ENCODE measurements around the gene IQSEC1. TPM values are rescaled to one million over a fixed set of nuclear protein-coding genes. Genes with fewer than 3 reads are reported as not detected.

IQSEC1 gene
- total RNA-seq, 1 donor from 2014 or later, result 63.1 TPM

DNA sequence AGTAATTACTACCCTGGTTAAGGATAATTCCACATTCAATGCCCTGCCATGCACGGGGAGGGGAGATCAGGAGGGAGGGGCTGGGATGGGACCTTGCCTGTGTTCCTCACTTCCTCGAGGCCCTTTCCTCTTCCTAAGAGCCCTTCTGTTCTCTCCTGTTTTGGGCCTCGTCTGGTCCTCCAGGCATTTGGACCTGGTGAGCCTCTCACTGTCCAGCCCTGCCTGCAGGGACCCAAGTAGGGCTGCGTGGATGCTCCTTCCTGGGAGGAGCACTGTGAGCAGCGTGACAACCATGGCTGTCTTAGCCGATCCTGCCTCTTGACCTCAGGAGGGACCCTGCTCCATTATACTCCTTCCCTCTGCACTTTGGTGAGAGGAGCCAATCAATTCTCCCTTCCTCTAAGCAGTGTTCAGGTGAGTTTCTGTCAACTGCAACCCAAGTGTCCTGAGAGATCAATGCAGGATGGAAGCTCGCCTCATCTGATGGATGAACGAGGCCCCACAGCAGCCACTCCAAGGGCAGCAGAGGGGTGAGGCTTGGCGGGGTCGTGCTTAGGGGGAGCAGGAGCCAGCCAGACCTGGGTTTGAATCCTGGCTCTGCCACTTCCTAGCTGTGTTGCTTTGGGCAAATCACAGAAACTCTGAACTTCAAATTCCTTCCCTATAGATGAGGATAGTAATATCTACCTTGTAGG lies 92.5 kb downstream of the IQSEC1 start:
- DNase-seq, result no peak

GRCh38 chr3:12979947-12980487 lies 93.2 kb downstream of the IQSEC1 start:
- DNase-seq, result no peak

GRCh38 chr3:12979151-12979946 lies 93.9 kb downstream of the IQSEC1 start:
- no peak for DNase-seq

DNA sequence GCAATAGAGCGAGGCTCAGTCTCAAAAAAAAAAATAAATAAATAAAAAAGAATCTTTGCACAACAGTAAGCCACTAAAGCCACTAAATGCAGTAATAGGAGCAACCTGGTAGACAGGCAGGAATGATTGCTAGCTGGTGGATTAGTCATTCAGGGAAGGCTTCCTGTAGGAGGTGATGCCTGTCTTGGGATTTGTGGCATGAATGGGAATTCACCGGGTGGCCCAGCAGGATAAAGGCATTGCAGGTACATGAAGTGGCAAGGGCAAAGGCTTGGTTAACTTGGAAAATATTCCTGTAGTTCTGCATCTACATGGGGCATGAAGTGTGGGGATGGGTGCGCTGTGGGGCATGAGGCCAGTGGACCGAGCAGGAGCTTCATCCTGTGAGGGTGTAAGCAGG lies 94.5 kb downstream of the IQSEC1 start:
- DNase-seq, result no peak

- DNase-seq, result no peak
Measured at GRCh38 chr3:12977117-12977808, 96.0 kb downstream of the IQSEC1 start.

- no peak for DNase-seq
Measured at GRCh38 chr3:12975748-12976522, 97.3 kb downstream of the IQSEC1 start.

GRCh38 chr3:12974819-12975218 lies 98.4 kb downstream of the IQSEC1 start:
- DNase-seq, result no peak

DNA sequence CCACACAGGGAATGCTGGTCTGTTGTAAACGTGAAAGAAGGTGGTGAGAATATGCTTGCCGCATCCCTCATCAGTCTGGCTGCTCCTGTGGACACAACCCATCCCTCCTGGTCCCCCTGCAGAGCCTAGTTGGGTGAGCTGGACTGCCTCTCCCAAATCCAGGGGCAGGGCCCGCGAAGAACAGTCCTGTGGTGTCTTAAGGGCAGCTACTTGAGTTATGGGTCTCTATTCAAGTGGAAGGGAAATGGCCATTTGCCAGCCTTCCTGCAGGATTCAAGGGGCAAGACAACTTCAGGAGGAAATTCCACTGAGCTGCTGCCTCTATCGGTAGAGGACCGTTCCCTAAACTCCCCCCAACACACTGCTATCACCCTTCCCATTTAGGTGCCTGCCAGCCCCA lies 98.9 kb downstream of the IQSEC1 start:
- no peak for DNase-seq

- no peak for DNase-seq
Measured at GRCh38 chr3:12973827-12974226, 99.4 kb downstream of the IQSEC1 start.

- DNase-seq, result no peak
Measured at GRCh38 chr3:12972781-12973702, 100.2 kb downstream of the IQSEC1 start.

DNA sequence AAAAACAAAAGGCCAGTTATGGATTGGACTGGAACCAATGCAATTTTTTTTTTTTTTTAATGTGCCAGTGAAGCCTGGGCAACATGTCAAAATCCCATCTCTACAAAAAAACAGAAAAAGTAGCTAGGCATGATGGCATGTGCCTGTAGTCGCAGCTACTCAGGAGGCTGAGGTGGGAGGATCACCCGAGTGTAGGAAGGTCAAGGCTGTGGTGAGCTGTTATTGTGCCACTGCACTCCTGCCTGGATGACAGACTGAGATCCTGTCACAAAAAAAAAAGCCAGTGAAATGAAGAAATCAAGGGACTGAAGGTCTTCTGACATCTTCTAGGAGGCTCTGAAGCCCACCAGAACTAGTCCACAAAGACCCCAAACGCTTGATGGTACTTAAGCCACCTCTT lies 101.2 kb downstream of the IQSEC1 start:
- no peak for DNase-seq

DNA sequence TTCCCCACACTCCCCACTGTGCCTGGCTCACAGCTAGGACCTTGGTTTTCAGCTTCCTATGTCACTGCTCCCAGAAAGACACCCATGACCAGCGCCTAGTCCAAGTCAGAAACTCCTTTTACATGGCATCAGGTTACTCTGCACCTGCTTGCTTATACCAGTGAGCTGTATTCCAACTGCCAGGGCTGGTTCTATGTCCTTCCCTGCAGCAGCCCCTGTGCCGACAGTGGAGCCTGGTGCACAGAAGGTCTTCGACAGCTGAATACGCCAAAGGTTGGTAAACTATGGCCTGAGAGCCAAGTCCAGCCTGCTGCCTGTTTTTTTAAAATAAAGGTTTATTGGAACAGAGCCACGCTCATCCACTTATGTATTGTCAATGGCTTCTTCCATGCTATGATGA lies 102.5 kb downstream of the IQSEC1 start:
- DNase-seq, result no peak

GRCh38 chr3:12969486-12969885 lies 103.7 kb downstream of the IQSEC1 start:
- no peak for DNase-seq

GRCh38 chr3:12968541-12968940 lies 104.7 kb downstream of the IQSEC1 start:
- DNase-seq, result no peak

DNA sequence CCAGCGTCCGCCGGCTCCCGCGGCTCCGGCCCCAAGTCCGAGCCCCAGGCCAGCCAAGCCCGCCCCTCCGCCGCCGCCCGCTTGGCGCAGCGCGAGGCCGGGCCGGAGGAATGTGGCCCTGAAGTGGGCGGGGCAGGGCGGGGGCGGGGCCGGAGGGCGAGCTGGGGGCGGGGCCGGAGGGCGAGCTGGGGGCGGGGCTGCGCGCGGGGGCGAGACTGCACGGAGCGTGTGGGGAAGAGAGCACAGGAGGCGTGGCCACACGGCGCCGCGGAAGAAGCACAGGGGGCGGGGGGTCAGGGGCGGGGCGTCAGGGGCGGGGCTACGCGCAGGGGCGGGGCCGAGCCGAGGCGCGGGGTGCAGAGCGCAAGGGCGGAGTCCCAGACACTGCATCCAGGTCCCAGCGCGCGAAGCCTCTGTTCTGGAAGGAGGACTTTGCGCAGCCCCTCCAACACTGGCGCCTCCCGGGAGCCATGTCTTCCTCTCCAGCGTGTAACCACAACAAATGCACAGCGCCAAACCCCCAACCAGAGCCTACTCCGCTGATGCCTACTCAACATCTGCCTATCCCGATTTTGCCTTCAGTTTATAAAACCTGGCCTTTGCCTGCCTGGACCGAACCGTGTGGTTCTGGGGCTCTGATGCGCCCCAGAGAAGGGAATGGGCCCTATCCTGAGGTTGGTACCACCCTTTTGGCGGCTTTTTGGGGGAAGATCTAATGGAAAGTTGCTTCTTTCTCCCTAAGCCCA lies 105.5 kb downstream of the IQSEC1 start:
- DNase-seq, result peak; percentile 94

DNA sequence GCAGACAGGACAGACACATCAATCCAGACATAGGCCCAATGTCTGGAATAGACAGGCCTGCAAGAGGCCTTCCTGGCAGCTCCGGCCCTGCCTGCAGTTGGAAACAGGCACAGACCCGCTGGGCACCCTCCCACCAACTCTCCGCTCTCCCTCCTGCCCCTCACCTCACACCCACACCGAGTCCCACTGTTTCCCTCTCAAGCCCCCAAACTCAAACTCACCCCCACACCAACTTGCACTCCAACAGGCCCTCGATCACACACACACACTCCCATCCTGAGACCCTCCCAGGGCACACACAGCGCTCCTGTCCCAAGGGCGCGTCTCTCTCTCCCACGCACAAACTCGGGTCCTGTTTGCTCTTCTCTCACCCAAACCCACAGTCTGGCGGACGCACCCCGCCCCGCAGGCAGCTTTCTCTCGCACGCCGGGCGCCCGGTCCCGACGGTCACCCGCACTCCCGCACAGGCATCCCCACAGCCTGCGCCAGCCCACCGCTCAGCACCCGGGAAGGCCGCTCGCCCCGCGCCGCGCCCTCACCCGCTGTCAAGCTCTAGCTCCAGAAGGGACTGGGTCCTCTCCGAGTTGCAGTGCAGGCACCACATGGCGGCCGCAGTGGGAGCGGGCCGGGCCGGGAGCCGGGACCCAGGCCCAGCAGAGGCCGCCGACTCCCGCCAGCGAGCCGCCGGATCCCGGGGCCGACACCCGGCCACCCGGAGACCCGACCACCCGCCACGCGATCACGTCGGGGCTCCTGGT lies 106.2 kb downstream of the IQSEC1 start:
- peak; percentile 32 for DNase-seq

GRCh38 chr3:12965999-12966846 lies 107.0 kb downstream of the IQSEC1 start:
- no peak for DNase-seq

GRCh38 chr3:12964711-12965612 lies 108.3 kb downstream of the IQSEC1 start:
- DNase-seq, result no peak
